ENCODE results near the gene USP24. TPM values are rescaled to one million over a fixed set of nuclear protein-coding genes. Genes with fewer than 3 reads are reported as not detected.

USP24 gene
- total RNA-seq, 1 experiment from 2014 or later, result 54.6 TPM

DNA sequence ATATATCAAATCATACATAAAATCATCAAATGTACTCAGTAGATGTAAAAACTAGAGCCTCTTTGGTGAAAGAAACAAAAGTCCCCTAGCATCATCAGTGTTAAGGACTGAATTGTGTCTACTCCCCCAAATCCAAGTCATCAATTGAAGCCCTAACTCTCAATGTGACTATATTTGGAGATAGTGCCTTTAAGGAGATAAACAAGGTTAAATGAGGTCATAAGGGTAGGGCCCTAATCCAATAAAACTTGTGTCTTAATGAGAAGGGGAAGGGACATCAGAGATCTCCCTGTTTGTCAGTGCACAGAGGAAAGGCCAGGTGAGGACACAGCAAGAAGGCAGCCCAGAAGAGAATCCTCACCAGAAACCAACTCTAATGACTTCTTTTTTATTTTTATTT is 33.5 kb downstream of the USP24 start:
- no peaks in the 10 kb centered on the region for H3K27me3 ChIP-seq (replicated peaks; ENCODE audit: insufficient read depth, low read depth, low read length, poor library complexity)
- no TSS peak for BruUV-seq (replicated peaks)
- no peaks in the 10 kb centered on the region for H3K4me1 ChIP-seq (ENCODE audit: insufficient read depth, low read length, poor library complexity, severe bottlenecking)
- H3K36me3 ChIP-seq (ENCODE audit: insufficient read depth, low read length, poor library complexity, severe bottlenecking), result peaks cover 5% of the 10 kb centered on the region
- DNase-seq (ENCODE audit: low spot score), result no peak
- no peak overlapping the region for H3K27ac ChIP-seq (ENCODE audit: low read depth, low read length, poor library complexity, severe bottlenecking)
- ChIA-PET POLR2A (ENCODE audit: low non-redundant PET) (no interaction called here), CTCF (no interaction called here)
- H3K9me3 ChIP-seq (ENCODE audit: low read depth, low read length, poor library complexity, severe bottlenecking), result peaks cover 14% of the 10 kb centered on the region
- intact Hi-C loops (cut with micrococcal nuclease; ENCODE audit: unreplicated experiment), result no loop called here
- H3K4me3 ChIP-seq (ENCODE audit: low read depth, low read length, poor library complexity, severe bottlenecking), result no peak overlapping the region
- TF ChIP-seq, protein P1, sequence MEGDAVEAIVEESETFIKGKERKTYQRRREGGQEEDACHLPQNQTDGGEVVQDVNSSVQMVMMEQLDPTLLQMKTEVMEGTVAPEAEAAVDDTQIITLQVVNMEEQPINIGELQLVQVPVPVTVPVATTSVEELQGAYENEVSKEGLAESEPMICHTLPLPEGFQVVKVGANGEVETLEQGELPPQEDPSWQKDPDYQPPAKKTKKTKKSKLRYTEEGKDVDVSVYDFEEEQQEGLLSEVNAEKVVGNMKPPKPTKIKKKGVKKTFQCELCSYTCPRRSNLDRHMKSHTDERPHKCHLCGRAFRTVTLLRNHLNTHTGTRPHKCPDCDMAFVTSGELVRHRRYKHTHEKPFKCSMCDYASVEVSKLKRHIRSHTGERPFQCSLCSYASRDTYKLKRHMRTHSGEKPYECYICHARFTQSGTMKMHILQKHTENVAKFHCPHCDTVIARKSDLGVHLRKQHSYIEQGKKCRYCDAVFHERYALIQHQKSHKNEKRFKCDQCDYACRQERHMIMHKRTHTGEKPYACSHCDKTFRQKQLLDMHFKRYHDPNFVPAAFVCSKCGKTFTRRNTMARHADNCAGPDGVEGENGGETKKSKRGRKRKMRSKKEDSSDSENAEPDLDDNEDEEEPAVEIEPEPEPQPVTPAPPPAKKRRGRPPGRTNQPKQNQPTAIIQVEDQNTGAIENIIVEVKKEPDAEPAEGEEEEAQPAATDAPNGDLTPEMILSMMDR (conservative IDR thresholded peaks at IDR 0.05; ENCODE audit: low read depth, low read length), result no peak
- no peak for TF ChIP-seq EZH2 (IDR thresholded peaks at IDR 0.05; ENCODE audit: borderline replicate concordance, low read depth, low read length, poor library complexity, severe bottlenecking)

DNA sequence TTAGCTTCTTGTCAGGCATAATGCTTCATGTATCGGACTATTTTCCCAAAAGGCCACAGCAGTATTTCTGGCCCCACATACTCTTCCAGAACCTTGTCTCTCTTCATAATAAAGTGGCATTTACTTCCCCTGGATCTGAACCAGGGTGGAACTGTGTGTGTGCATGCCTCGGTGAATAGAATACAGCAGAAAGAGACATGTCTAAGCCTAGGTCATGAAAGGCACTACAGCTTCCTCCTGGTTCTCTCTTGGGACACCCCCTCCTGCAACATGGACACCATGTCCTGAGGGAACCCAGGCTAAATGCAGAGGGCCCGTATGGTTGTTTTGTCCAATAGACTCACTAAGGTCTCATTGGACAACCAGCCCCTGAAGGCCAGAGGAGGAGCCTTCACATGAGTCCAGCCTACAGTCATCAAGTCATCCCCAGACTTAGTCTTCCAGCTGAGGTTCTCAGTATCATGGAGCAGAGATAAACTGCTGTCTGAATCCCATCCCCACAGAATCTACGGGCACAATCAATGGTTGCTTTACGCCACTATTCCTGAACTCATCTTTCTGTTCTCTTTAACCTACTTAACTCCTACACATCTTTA is 35.0 kb downstream of the USP24 start:
- CTCF ChIA-PET, result no interaction called here
- Histone ChIP-seq H3K4me3 (ENCODE audit: low read depth, low read length, poor library complexity, severe bottlenecking) (no peak overlapping the region), H3K27ac (ENCODE audit: low read depth, low read length, poor library complexity, severe bottlenecking) (no peak overlapping the region), H3K36me3 (ENCODE audit: insufficient read depth, low read length, poor library complexity, severe bottlenecking) (peaks cover 5% of the 10 kb centered on the region), H3K27me3 (replicated peaks; ENCODE audit: insufficient read depth, low read depth, low read length, poor library complexity) (no peaks in the 10 kb centered on the region), H3K9me3 (ENCODE audit: low read depth, low read length, poor library complexity, severe bottlenecking) (peaks cover 14% of the 10 kb centered on the region), H3K4me1 (ENCODE audit: insufficient read depth, low read length, poor library complexity, severe bottlenecking) (no peaks in the 10 kb centered on the region)
- POLR2A ChIA-PET (ENCODE audit: low non-redundant PET), result no interaction called here
- intact Hi-C loops (cut with micrococcal nuclease; ENCODE audit: unreplicated experiment), result no loop called here
- no peak for TF ChIP-seq EZH2 (IDR thresholded peaks at IDR 0.05; ENCODE audit: borderline replicate concordance, low read depth, low read length, poor library complexity, severe bottlenecking)
- TF ChIP-seq, protein P1 (conservative IDR thresholded peaks at IDR 0.05; ENCODE audit: low read depth, low read length), result no peak
- no peak for DNase-seq (ENCODE audit: low spot score)
- BruUV-seq (replicated peaks), result no TSS peak

DNA sequence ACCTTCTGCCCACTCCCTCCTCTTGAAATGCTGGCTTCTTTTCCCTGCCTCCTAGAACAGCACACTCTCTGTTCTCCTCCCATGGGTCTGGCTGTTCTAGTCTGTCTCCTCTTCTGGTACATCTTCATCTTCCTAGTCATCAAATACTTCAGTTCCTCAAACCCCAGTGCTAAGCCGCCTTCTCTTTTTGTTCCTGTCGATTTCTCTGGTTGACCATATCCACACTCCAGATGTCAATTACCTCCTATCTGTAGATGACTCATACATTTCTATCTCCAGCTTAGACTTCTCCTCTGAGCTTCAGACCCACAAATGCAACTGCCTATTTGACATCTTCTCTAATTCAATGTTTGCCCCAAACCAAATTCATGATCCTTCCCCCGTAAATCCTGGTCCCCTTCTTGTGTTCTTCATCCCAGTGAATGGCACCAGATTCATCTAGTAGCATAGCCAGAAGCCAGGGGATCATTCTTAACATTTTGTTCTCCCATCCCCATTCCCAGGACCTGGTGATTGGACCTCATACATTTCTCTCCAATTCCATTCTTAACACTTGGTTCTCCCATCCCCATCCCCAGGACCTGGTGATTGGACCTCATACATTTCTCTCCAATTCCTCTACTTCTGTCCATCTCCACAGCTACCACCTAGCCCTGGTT is 35.9 kb downstream of the USP24 start:
- Histone ChIP-seq H3K4me1 (ENCODE audit: insufficient read depth, low read length, poor library complexity, severe bottlenecking) (no peaks in the 10 kb centered on the region), H3K9me3 (ENCODE audit: low read depth, low read length, poor library complexity, severe bottlenecking) (peaks cover 8% of the 10 kb centered on the region), H3K4me3 (ENCODE audit: low read depth, low read length, poor library complexity, severe bottlenecking) (no peak overlapping the region), H3K36me3 (ENCODE audit: insufficient read depth, low read length, poor library complexity, severe bottlenecking) (peaks cover 5% of the 10 kb centered on the region), H3K27me3 (replicated peaks; ENCODE audit: insufficient read depth, low read depth, low read length, poor library complexity) (no peaks in the 10 kb centered on the region), H3K27ac (ENCODE audit: low read depth, low read length, poor library complexity, severe bottlenecking) (no peak overlapping the region)
- POLR2A ChIA-PET (ENCODE audit: low non-redundant PET), result no interaction called here
- intact Hi-C loops (cut with micrococcal nuclease; ENCODE audit: unreplicated experiment), result no loop called here
- no TSS peak for BruUV-seq (replicated peaks)
- no peak for DNase-seq (ENCODE audit: low spot score)
- TF ChIP-seq EZH2 (IDR thresholded peaks at IDR 0.05; ENCODE audit: borderline replicate concordance, low read depth, low read length, poor library complexity, severe bottlenecking), result no peak
- TF ChIP-seq, protein P1 (conservative IDR thresholded peaks at IDR 0.05; ENCODE audit: low read depth, low read length), result no peak
- CTCF ChIA-PET, result no interaction called here
